K562 (cell line): ENCODE results near the gene ST6GALNAC3. TPM values are rescaled to one million over a fixed set of nuclear protein-coding genes. Genes with fewer than 3 reads are reported as not detected.

Experiments used
- ATAC-seq: fragments of 200-7000 bp; cut with Tn5 transposase; 3 replicates; pipeline ENCODE4 v1.9.1; 2020; ENCODE audit warnings: moderate library complexity
- BruUV-seq: library from RNA; stranded (reverse); fragments of 400-500 nt; replicated peaks from 2 replicates; lab custom pipeline; 2021; lab: Mats Ljungman, UMichigan
- CTCF ChIA-PET: fragments of 300-600 bp; formaldehyde crosslinking; extraction: SDS; loops from one replicate; lab custom pipeline; 2021; ENCODE audit warnings: low intra/inter-chr PET ratio; lab: Yijun Ruan, JAX
- POLR2A ChIA-PET: fragments of 300-600, 350-650 bp; sonication (Branson Sonifier 250); formaldehyde crosslinking; extraction: SDS; loops from one replicate; lab custom pipeline; 2021; ENCODE audit warnings: antibody characterized with exemption, inconsistent platforms; lab: Yijun Ruan, JAX
- DNase-seq, 4 experiments: peaks; one replicate each; pipeline versions ENCODE4 v3.0.0 to v3.0.0-alpha.2; 2011 to 2018; ENCODE audit warnings: low spot score in 3 of 4, mixed read lengths in 3 of 4; ENCODE audit errors: extremely low read depth in 1 of 4
- FAIRE-seq: peaks from 2 replicates; lab custom pipeline; 2011; peaks lifted over from hg19 to GRCh38; lab: Jason Lieb, UNC
- H2AFZ ChIP-seq: 2 replicates; pipeline ENCODE4 v1.6.0; 2011; ENCODE audit warnings: low read depth, low read length, control low read depth, inconsistent platforms
- H3K27ac ChIP-seq: fragments of 200-600 bp; 3 replicates; pipeline ENCODE4 v1.8.0; 2011; ENCODE audit warnings: low read depth, mild to moderate bottlenecking, control low read depth, inconsistent platforms, low read length, moderate library complexity, mixed read lengths; ENCODE audit errors: extremely low read depth
- H3K27me3 ChIP-seq, 2 experiments: fragments of 300-600 bp in 1 of 2; 2 replicates in 1 of 2; 3 replicates in 1 of 2; pipeline versions ENCODE4 v1.6.0 to v1.8.0; 2011; ENCODE audit warnings: inconsistent platforms in 2 of 2, low read length in 2 of 2, mild to moderate bottlenecking in 1 of 2, mixed read lengths in 1 of 2, moderate library complexity in 1 of 2; ENCODE audit not compliant: control insufficient read depth in 2 of 2, insufficient read depth in 2 of 2
- H3K36me3 ChIP-seq: fragments of 300-600 bp; 3 replicates; pipeline ENCODE4 v1.8.0; 2011; ENCODE audit warnings: mild to moderate bottlenecking, low read length, inconsistent platforms; ENCODE audit not compliant: control insufficient read depth, insufficient read depth
- H3K4me1 ChIP-seq, 2 experiments: fragments of 200-600 bp in 1 of 2; replicated peaks in 1 of 2; 2 replicates in 1 of 2; 3 replicates in 1 of 2; pipeline versions ENCODE4 v1.5.1 to v1.8.0; 2011; ENCODE audit warnings: inconsistent platforms in 2 of 2, low read length in 2 of 2, mild to moderate bottlenecking in 1 of 2, mixed read lengths in 1 of 2, moderate library complexity in 1 of 2; ENCODE audit not compliant: control insufficient read depth in 2 of 2, insufficient read depth in 2 of 2
- H3K4me2 ChIP-seq: 2 replicates; pipeline ENCODE4 v1.6.1; 2011; ENCODE audit warnings: low read length, control low read depth, inconsistent platforms, mixed read lengths; ENCODE audit not compliant: insufficient read depth
- H3K4me3 ChIP-seq: fragments of 200-600 bp; sonication (generic), shearing (Covaris generic); 2 replicates; pipeline ENCODE4 v1.5.1; 2016; ENCODE audit warnings: control low read depth, inconsistent platforms
- H3K79me2 ChIP-seq: fragments of 200-600 bp; 3 replicates; pipeline ENCODE4 v1.8.0; 2011; ENCODE audit warnings: low read length, inconsistent platforms; ENCODE audit not compliant: control insufficient read depth, insufficient read depth
- H3K9ac ChIP-seq, 2 experiments: 2 replicates each; pipeline versions ENCODE4 v1.6.0 to v1.6.1; 2011; ENCODE audit warnings: low read depth in 2 of 2, low read length in 2 of 2, control low read depth in 1 of 2, inconsistent platforms in 1 of 2, mild to moderate bottlenecking in 1 of 2, mixed read lengths in 1 of 2; ENCODE audit not compliant: insufficient read depth in 1 of 2
- H3K9me1 ChIP-seq: one replicate; pipeline ENCODE4 v1.6.0; 2011; ENCODE audit warnings: inconsistent platforms, mild to moderate bottlenecking, low read length, moderate library complexity; ENCODE audit not compliant: control insufficient read depth, insufficient read depth
- H3K9me3 ChIP-seq: replicated peaks from 2 replicates; pipeline ENCODE4 v1.5.1; 2011; ENCODE audit warnings: low read depth, low read length, inconsistent platforms; ENCODE audit not compliant: control insufficient read depth, insufficient read depth
- H4K20me1 ChIP-seq: replicated peaks from 2 replicates; pipeline ENCODE4 v1.6.1; 2011; ENCODE audit warnings: low read length, inconsistent platforms, mixed read lengths; ENCODE audit not compliant: control insufficient read depth, insufficient read depth
- ARNT ChIP-seq, 2 experiments: fragments of 450-650 bp; IDR thresholded peaks; 2 replicates each; pipeline ENCODE4 v1.6.1; 2016; ENCODE audit warnings: mild to moderate bottlenecking in 1 of 2
- CHCHD3 ChIP-seq: fragments of 250-450 bp; sonication (Bioruptor Pico); IDR thresholded peaks from 2 replicates; pipeline ENCODE4 v2.1.2; 2022; ENCODE audit warnings: mild to moderate bottlenecking
- KDM1A ChIP-seq, 2 experiments: fragments of 450-650 bp; IDR thresholded peaks; 2 replicates each; pipeline ENCODE4 v1.6.1; 2016; ENCODE audit warnings: mild to moderate bottlenecking in 2 of 2
- MEF2A ChIP-seq: IDR thresholded peaks from 2 replicates; pipeline ENCODE4 v1.6.1; 2011; ENCODE audit warnings: low read depth, mild to moderate bottlenecking, low read length, moderate library complexity; ENCODE audit not compliant: control insufficient read depth
- MTA2 ChIP-seq: fragments of 450-650 bp; IDR thresholded peaks from 2 replicates; pipeline ENCODE4 v1.6.1; 2016; ENCODE audit warnings: low read depth
- MYC ChIP-seq, 2 experiments: fragments of 250-450 bp in 1 of 2; sonication (Bioruptor Pico) in 1 of 2; IDR thresholded peaks; 2 replicates each; pipeline versions ENCODE4 v1.5.1 to v1.6.1; 2012 to 2021; ENCODE audit warnings: low read depth in 2 of 2, borderline replicate concordance in 1 of 2, improper control_type of control experiment in 1 of 2, low read length in 1 of 2, mild to moderate bottlenecking in 1 of 2, moderate library complexity in 1 of 2
- SMAD3 ChIP-seq: fragments of 450-650 bp; formaldehyde crosslinking; conservative IDR thresholded peaks from 2 replicates; pipeline ENCODE4 v1.4.0; 2020; ENCODE audit warnings: mild to moderate bottlenecking
- TARDBP ChIP-seq: fragments of 450-650 bp; IDR thresholded peaks from 2 replicates; pipeline ENCODE4 v1.6.1; 2016
- ZNF175 ChIP-seq: fragments of 200-800 bp; sonication (Bioruptor generic); IDR thresholded peaks from 2 replicates; pipeline ENCODE4 v1.6.1; 2016; ENCODE audit warnings: low read depth, mild to moderate bottlenecking, missing genetic modification characterization, missing compliant biosample characterization
- ZNF282 ChIP-seq: sonication (generic); formaldehyde crosslinking; IDR thresholded peaks from 2 replicates; pipeline ENCODE4 v1.8.1; 2023; ENCODE audit warnings: missing genetic modification reagents
- ZNF311 ChIP-seq: fragments of 250-450 bp; sonication (Bioruptor Pico); IDR thresholded peaks from 2 replicates; pipeline ENCODE4 v1.4.0; 2020; ENCODE audit warnings: mild to moderate bottlenecking, moderate library complexity
- ZNF316 ChIP-seq: fragments of 450-650 bp; IDR thresholded peaks from 2 replicates; pipeline ENCODE4 v1.6.1; 2016
- WGBS: fragments of 100-300 bp; shearing (Covaris generic); methylation state at CpG from one replicate; pipeline ENCODE4 v1.1.6; 2016; ENCODE audit warnings: low coverage, mixed read lengths; ENCODE audit not compliant: insufficient coverage; ENCODE audit errors: missing lambda C conversion rate; 5-methylcytosine and 5-hydroxymethylcytosine counted together
- in situ Hi-C: fragments of 300-500 bp; cut with MboI; formaldehyde crosslinking; loops from 4 replicates; pipeline ENCODE4 v1.15.0; 2018; ENCODE audit warnings: inconsistent platforms, mixed read lengths
- intact Hi-C: fragments of 100-400 bp; cut with micrococcal nuclease; formaldehyde crosslinking; loops from 2 replicates; pipeline ENCODE4 v1.14.2; 2022
- polyA plus RNA-seq, 8 experiments: library from polyadenylated mRNA; depleted of rRNA in 4 of 8; stranded (reverse) in 5 of 8; unstranded in 3 of 8; fragments of >200 nt; fragmentation: Nextera tagmentation in 2 of 8; fragmentation: Illumina TruSeq in 1 of 8; extraction: Ambion mirVana in 2 of 8; extraction: Trizol in 1 of 8; gene quantifications; 2 replicates each; pipeline versions ENCODE4 v1.2.1 to v1.2.3, GENCODE V29; 2011 to 2014; ENCODE audit warnings: inconsistent platforms in 1 of 8, missing spikeins in 1 of 8
- total RNA-seq, 7 experiments: library from RNA; depleted of rRNA in 6 of 7; stranded (reverse); fragments of >200 nt in 6 of 7; fragmentation: Illumina TruSeq in 2 of 7; extraction: Trizol in 2 of 7; gene quantifications; 2 replicates each; pipeline versions ENCODE4 v1.2.1 to v1.2.3, GENCODE V29; 2011 to 2021; ENCODE audit warnings: low replicate concordance in 1 of 7
- TF ChIP-seq, protein P1 (sequence below): fragments of 250-450 bp; sonication (Bioruptor Pico); IDR thresholded peaks from 2 replicates; pipeline ENCODE4 v1.8.0; 2022; ENCODE audit warnings: moderate library complexity, mild to moderate bottlenecking, inconsistent platforms
- TF ChIP-seq, protein P2 (sequence below), 2 experiments: IDR thresholded peaks; 2 replicates each; pipeline ENCODE4 v1.6.1; 2011; ENCODE audit warnings: borderline replicate concordance in 1 of 2, control low read depth in 1 of 2, low read depth in 1 of 2, low read length in 1 of 2, mild to moderate bottlenecking in 1 of 2, mixed read lengths in 1 of 2, moderate library complexity in 1 of 2; ENCODE audit not compliant: insufficient read depth in 1 of 2, insufficient read length in 1 of 2, poor library complexity in 1 of 2, severe bottlenecking in 1 of 2; ENCODE audit errors: extremely low read depth in 1 of 2

Gene ST6GALNAC3
- total and polyA plus RNA-seq, 9 of the 15 experiments (the other 6 are each of a cell fraction or from before 2014, with no cell fraction given), result 0.04 to 0.29 (median 0.18) TPM; not detected in 6

DNA sequence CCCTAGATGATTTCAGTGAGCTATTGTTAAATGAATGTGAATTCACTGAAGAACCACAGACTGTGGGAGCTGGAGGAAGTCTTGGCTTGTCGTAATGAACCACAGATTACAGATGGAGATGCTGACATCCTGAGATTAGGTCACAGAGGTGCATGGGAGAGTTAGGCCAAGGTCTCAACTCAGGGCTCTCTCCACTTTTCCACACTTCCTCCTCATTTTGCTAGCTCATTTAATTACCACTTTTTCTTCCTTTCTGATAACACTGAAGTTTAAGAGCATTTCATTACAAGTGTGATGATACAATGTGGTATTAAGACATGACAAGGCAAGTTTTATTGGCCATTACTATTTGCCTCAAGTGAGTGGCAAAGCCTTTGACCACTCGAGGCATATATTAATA is 30.8 kb downstream of the ST6GALNAC3 start:
- H3K79me2 ChIP-seq, result no peaks in the 10 kb centered on the region
- no peaks in the 10 kb centered on the region for H3K4me1 ChIP-seq
- BruUV-seq, result no TSS peak
- H3K9ac ChIP-seq, result no peak overlapping the region
- H3K4me2 ChIP-seq, result no peak overlapping the region
- no peak for DNase-seq
- no peaks in the 10 kb centered on the region for H3K9me3 ChIP-seq
- H3K27ac ChIP-seq, result no peak overlapping the region
- H3K27me3 ChIP-seq, result no peaks in the 10 kb centered on the region
- no peak for ATAC-seq
- TF ChIP-seq MEF2A (no peak), KDM1A (IDR thresholded peaks at IDR 0.05) (no peak), ARNT (IDR thresholded peaks at IDR 0.05) (no peak), MYC (IDR thresholded peaks at IDR 0.05; ENCODE audit: low read depth, low read length) (no peak), MYC (CRISPR knock-in tag; IDR thresholded peaks at IDR 0.05; ENCODE audit: borderline replicate concordance, low read depth) (no peak), CHCHD3 (no peak), TARDBP (no peak), ZNF311 (CRISPR knock-in tag) (no peak), SMAD3 (no peak), MTA2 (no peak), ZNF175 (CRISPR knock-in tag) (no peak), ZNF316 (no peak), ZNF282 (CRISPR knock-in tag) (no peak)
- TF ChIP-seq, protein P1, sequence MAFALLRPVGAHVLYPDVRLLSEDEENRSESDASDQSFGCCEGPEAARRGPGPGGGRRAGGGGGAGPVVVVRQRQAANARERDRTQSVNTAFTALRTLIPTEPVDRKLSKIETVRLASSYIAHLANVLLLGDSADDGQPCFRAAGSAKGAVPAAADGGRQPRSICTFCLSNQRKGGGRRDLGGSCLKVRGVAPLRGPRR (CRISPR knock-in tag), result no peak
- TF ChIP-seq, protein P2, sequence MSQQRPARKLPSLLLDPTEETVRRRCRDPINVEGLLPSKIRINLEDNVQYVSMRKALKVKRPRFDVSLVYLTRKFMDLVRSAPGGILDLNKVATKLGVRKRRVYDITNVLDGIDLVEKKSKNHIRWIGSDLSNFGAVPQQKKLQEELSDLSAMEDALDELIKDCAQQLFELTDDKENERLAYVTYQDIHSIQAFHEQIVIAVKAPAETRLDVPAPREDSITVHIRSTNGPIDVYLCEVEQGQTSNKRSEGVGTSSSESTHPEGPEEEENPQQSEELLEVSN (IDR thresholded peaks at IDR 0.05; ENCODE audit: borderline replicate concordance in 1 of 2, extremely low read depth in 1 of 2, insufficient read depth in 1 of 2, insufficient read length in 1 of 2, low read depth in 1 of 2, low read length in 1 of 2, poor library complexity in 1 of 2, severe bottlenecking in 1 of 2), result no peak
- in situ Hi-C loops, result no loop called here
- H3K4me3 ChIP-seq, result no peak overlapping the region
- ChIA-PET POLR2A (interaction anchor here (1.5 kb wide), 1 partner anchor 10 kb away, joined by 3 read pairs; no protein-coding TSS in a partner anchor), CTCF (no interaction called here)
- intact Hi-C loops, result no loop called here
- H4K20me1 ChIP-seq, result no peaks in the 10 kb centered on the region
- H2AFZ ChIP-seq, result no peak overlapping the region
- 5% methylated on average over 2 of the region's 2 CpGs for WGBS
- FAIRE-seq, result no peak
- no peaks in the 10 kb centered on the region for H3K36me3 ChIP-seq
- no peaks in the 10 kb centered on the region for H3K9me1 ChIP-seq
